B cell (primary cell): ENCODE data around the gene CLCF1. TPM values are rescaled to one million over a fixed set of nuclear protein-coding genes. Genes with fewer than 3 reads are reported as not detected.

Experiments
- ATAC-seq: fragments of 200-7000 bp; cut with Tn5 transposase; one replicate; pipeline ENCODE4 v1.10.0; 2021; ENCODE audit warnings: low read depth, mild to moderate bottlenecking, moderate number of reproducible peaks, moderate library complexity
- CTCF ChIA-PET: fragments of 350-600 bp; sonication (Branson Sonifier 250); formaldehyde crosslinking; loops from one replicate; lab custom pipeline; 2021; ENCODE audit warnings: antibody characterized with exemption, inconsistent platforms; lab: Charles Lee
- POLR2A ChIA-PET: fragments of 350-600 bp; sonication (Branson Sonifier 250); formaldehyde crosslinking; loops from one replicate; lab custom pipeline; 2021; ENCODE audit warnings: antibody characterized with exemption; lab: Charles Lee
- DNase-seq: peaks from one replicate; pipeline ENCODE4 v3.0.0; 2013
- H2AFZ ChIP-seq: 2 replicates; pipeline ENCODE4 v1.6.1; 2012; ENCODE audit warnings: mild to moderate bottlenecking, low read depth, low read length; ENCODE audit not compliant: insufficient read depth, poor library complexity, severe bottlenecking
- H3K27ac ChIP-seq, 2 donors: 1 replicate in 1 of 2; 2 replicates in 1 of 2; pipeline ENCODE4 v1.5.1; 2012 to 2013; ENCODE audit warnings: low read length in 2 of 2, mild to moderate bottlenecking in 2 of 2, moderate library complexity in 1 of 2
- H3K27me3 ChIP-seq, 4 experiments: fragments of 200-600 bp in 1 of 4; sonication (generic) in 1 of 4; replicated peaks in 1 of 4; 1 replicate in 2 of 4; 2 replicates in 2 of 4; pipeline versions ENCODE4 v1.6.1 to v1.7.0; 2013 to 2016; ENCODE audit warnings: low read length in 3 of 4, mild to moderate bottlenecking in 2 of 4, mixed read lengths in 1 of 4, moderate library complexity in 1 of 4; ENCODE audit not compliant: insufficient read depth in 4 of 4, control insufficient read depth in 3 of 4; ENCODE audit errors: control extremely low read depth in 1 of 4
- H3K36me3 ChIP-seq, 2 experiments: replicated peaks in 1 of 2; 1 replicate in 1 of 2; 2 replicates in 1 of 2; pipeline versions ENCODE4 v1.6.1 to v1.7.1; 2013; ENCODE audit warnings: low read length in 1 of 2; ENCODE audit not compliant: insufficient read depth in 2 of 2, control insufficient read depth in 1 of 2; ENCODE audit errors: control extremely low read depth in 1 of 2, extremely low read depth in 1 of 2
- H3K4me1 ChIP-seq, 2 donors: fragments of 200-600 bp in 1 of 2; sonication (generic) in 1 of 2; 1 replicate in 1 of 2; 2 replicates in 1 of 2; pipeline versions ENCODE4 v1.5.1 to v1.6.1; 2013 to 2017; ENCODE audit warnings: low read length in 2 of 2; ENCODE audit not compliant: control insufficient read depth in 2 of 2, insufficient read depth in 2 of 2
- H3K4me2 ChIP-seq: replicated peaks from 2 replicates; pipeline ENCODE3; 2012; ENCODE audit warnings: mild to moderate bottlenecking, low read depth, low read length; ENCODE audit not compliant: poor library complexity, severe bottlenecking
- H3K4me3 ChIP-seq, 5 experiments: fragments of 200-600 bp in 1 of 5; sonication (generic) in 1 of 5; 1 replicate in 3 of 5; 2 replicates in 2 of 5; pipeline versions ENCODE4 v1.5.1 to v1.7.0; 2011 to 2016; ENCODE audit warnings: low read length in 4 of 5, mild to moderate bottlenecking in 4 of 5, low read depth in 2 of 5, control low read depth in 1 of 5, moderate library complexity in 1 of 5; ENCODE audit not compliant: insufficient read depth in 1 of 5; ENCODE audit errors: control extremely low read depth in 1 of 5, extremely low read depth in 1 of 5
- H3K79me2 ChIP-seq: fragments of 200-600 bp; sonication (generic); one replicate; pipeline ENCODE4 v1.6.0; 2016; ENCODE audit warnings: low read length; ENCODE audit not compliant: control insufficient read depth, insufficient read depth
- H3K9ac ChIP-seq: fragments of 200-600 bp; sonication (generic); 2 replicates; pipeline ENCODE4 v1.6.1; 2017; ENCODE audit warnings: mild to moderate bottlenecking, low read length, moderate library complexity
- H3K9me3 ChIP-seq, 3 donors: one replicate each; pipeline versions ENCODE4 v1.6.1 to v1.7.1; 2013; ENCODE audit warnings: low read length in 2 of 3; ENCODE audit not compliant: control insufficient read depth in 2 of 3, insufficient read depth in 1 of 3; ENCODE audit errors: control extremely low read depth in 1 of 3
- H4K20me1 ChIP-seq: 2 replicates; pipeline ENCODE4 v1.6.0; 2012; ENCODE audit warnings: mild to moderate bottlenecking, low read length; ENCODE audit not compliant: insufficient read depth, control insufficient read depth, poor library complexity, severe bottlenecking
- H3K27ac Mint-ChIP-seq: one replicate; pipeline ENCODE4 v1.8.0; 2021; ENCODE audit warnings: mixed read lengths
- H3K27me3 Mint-ChIP-seq: one replicate; pipeline ENCODE4 v1.8.0; 2021; ENCODE audit warnings: mixed read lengths
- H3K4me1 Mint-ChIP-seq: one replicate; pipeline ENCODE4 v1.8.0; 2021; ENCODE audit warnings: mixed read lengths
- H3K4me3 Mint-ChIP-seq: one replicate; pipeline ENCODE4 v1.8.0; 2021; ENCODE audit warnings: mixed read lengths
- H3K9me3 Mint-ChIP-seq: one replicate; pipeline ENCODE4 v1.8.0; 2022; ENCODE audit warnings: mixed read lengths; ENCODE audit not compliant: insufficient read depth
- EZH2 ChIP-seq: IDR thresholded peaks from 2 replicates; pipeline ENCODE4 v1.6.1; 2012; ENCODE audit warnings: borderline replicate concordance, low read depth, mild to moderate bottlenecking, moderate library complexity, low read length; ENCODE audit not compliant: insufficient read depth, poor library complexity, severe bottlenecking
- WGBS: methylation state at CpG from one replicate; pipeline ENCODE4 v1.1.5; 2013; ENCODE audit warnings: missing lambda C conversion rate; ENCODE audit not compliant: insufficient coverage; 5-methylcytosine and 5-hydroxymethylcytosine counted together
- intact Hi-C: fragments of 100-400 bp; cut with micrococcal nuclease; formaldehyde crosslinking; loops from one replicate; pipeline ENCODE4 v1.10.0; 2022
- polyA plus RNA-seq: library from polyadenylated mRNA; depleted of rRNA; stranded (reverse); fragments of >200 nt; gene quantifications from 2 replicates; pipeline ENCODE4 v1.2.3, GENCODE V29; 2012
- total RNA-seq, 2 donors: library from RNA; stranded (reverse); fragments of 120-200 nt in 1 of 2; gene quantifications; 1 replicate in 1 of 2; 2 replicates in 1 of 2; pipeline versions ENCODE4 v1.2.3 to v1.2.4, GENCODE V29; 2013 to 2022
- TF ChIP-seq, protein P1 (sequence below): fragments of 200-600 bp; IDR thresholded peaks from one replicate; pipeline ENCODE4 v1.8.0; 2022; ENCODE audit warnings: antibody characterized with exemption, mild to moderate bottlenecking

The CLCF1 gene
- total and polyA plus RNA-seq, 2 donors (not counting 1 experiment from before 2014, with no cell fraction given): 29.1 to 44.6 TPM

DNA sequence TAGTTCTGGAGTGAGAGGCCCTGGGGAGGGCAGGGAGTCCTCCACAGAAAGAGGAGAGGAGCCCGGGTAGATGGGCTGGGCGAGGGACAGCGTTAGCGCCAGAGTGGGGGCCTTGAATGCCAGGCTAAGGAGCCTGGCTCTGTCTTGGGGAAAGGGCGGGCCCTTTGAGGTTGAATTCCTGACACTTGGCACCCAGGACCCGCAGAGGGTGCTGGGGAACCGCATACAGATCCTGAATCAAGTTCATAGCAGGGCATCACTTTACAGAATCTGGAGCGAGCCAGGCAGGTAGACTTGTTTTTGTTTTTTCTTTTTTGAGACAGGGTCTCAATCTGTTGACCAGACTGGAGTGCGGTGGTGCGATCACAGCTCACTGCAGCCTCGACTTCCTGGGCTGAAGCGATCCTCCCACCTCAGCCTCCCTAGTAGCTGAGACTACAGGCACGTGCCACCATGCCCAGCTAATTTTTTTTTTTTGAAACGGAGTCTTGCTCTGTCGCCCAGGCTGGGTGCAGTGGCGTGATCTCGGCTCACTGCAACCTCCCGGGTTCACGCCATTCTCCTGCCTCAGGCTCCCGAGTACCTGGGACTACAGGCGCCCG is 48.1 kb upstream of the CLCF1 start:
- H3K9ac ChIP-seq: no peak overlapping the region
- no peaks in the 10 kb centered on the region for H3K9me3 ChIP-seq
- peak overlapping the region; percentile 95 for H3K4me2 ChIP-seq
- TF ChIP-seq, protein P1, sequence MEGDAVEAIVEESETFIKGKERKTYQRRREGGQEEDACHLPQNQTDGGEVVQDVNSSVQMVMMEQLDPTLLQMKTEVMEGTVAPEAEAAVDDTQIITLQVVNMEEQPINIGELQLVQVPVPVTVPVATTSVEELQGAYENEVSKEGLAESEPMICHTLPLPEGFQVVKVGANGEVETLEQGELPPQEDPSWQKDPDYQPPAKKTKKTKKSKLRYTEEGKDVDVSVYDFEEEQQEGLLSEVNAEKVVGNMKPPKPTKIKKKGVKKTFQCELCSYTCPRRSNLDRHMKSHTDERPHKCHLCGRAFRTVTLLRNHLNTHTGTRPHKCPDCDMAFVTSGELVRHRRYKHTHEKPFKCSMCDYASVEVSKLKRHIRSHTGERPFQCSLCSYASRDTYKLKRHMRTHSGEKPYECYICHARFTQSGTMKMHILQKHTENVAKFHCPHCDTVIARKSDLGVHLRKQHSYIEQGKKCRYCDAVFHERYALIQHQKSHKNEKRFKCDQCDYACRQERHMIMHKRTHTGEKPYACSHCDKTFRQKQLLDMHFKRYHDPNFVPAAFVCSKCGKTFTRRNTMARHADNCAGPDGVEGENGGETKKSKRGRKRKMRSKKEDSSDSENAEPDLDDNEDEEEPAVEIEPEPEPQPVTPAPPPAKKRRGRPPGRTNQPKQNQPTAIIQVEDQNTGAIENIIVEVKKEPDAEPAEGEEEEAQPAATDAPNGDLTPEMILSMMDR: no peak
- TF ChIP-seq EZH2: no peak
- peaks cover 23% of the 10 kb centered on the region for H3K79me2 ChIP-seq
- H3K4me3 ChIP-seq: peak overlapping the region in 1 of 5 experiments; percentile 4
- ATAC-seq (no peak), DNase-seq (no peak)
- peak overlapping the region; percentile 83 for H3K4me3 Mint-ChIP-seq
- WGBS: 65% methylated on average over 12 of the region's 22 CpGs
- intact Hi-C loops: loop anchor here (1.0 to 2.0 kb wide), 4 partner anchors 15 to 48 kb away; partner anchors contain the start of genes PTPRCAP and TMEM134
- no peaks in the 10 kb centered on the region for H3K9me3 Mint-ChIP-seq
- no peaks in the 10 kb centered on the region for H3K36me3 ChIP-seq
- no peaks in the 10 kb centered on the region for H3K27me3 Mint-ChIP-seq
- peak overlapping the region in 1 of 2 donors; percentile 2 for H3K27ac ChIP-seq
- ChIA-PET CTCF (interaction anchor here (0.9 to 10.4 kb wide), 7 partner anchors 13 to 47 kb away, joined by 3 to 121 read pairs (median 5); partner anchors contain the start of genes PPP1CA, PTPRCAP, RAD9A and TBC1D10C), POLR2A (interaction anchor here (1.2 to 10.7 kb wide), 10 partner anchors 10 to 47 kb away, joined by 4 to 195 read pairs (median 33); partner anchors contain the start of genes PPP1CA, PTPRCAP, RAD9A and RPS6KB2)
- peak overlapping the region; percentile 91 for H3K27ac Mint-ChIP-seq
- no peaks in the 10 kb centered on the region for H4K20me1 ChIP-seq
- peaks cover 42 to 47% of the 10 kb centered on the region in 2 donors for H3K4me1 ChIP-seq
- no peaks in the 10 kb centered on the region for H3K27me3 ChIP-seq
- H3K4me1 Mint-ChIP-seq: peaks cover 43% of the 10 kb centered on the region
- no peak overlapping the region for H2AFZ ChIP-seq
